H1 (cell line): ENCODE results near the gene BTBD16. TPM values are rescaled to one million over a fixed set of nuclear protein-coding genes. Genes with fewer than 3 reads are reported as not detected.

Experiments used
- CTCF ChIA-PET: fragments of 300-600 bp; sonication (Branson Sonifier 250); formaldehyde crosslinking; loops from one replicate; lab custom pipeline; 2021; ENCODE audit not compliant: partially characterized antibody; lab: Charles Lee
- POLR2A ChIA-PET: fragments of 300-600 bp; sonication (Branson Sonifier 250); formaldehyde crosslinking; loops from one replicate; lab custom pipeline; 2021; ENCODE audit warnings: inconsistent platforms; ENCODE audit not compliant: partially characterized antibody; lab: Charles Lee
- DNase-seq, 2 experiments: peaks; one replicate each; pipeline versions ENCODE4 v3.0.0 to v3.0.0-alpha.2; 2010 to 2022; ENCODE audit warnings: low spot score in 2 of 2, low read depth in 1 of 2, mixed read lengths in 1 of 2
- FAIRE-seq: peaks from 2 replicates; lab custom pipeline; 2011; peaks lifted over from hg19 to GRCh38; lab: Jason Lieb, UNC
- H2AFZ ChIP-seq: 2 replicates; pipeline ENCODE4 v1.8.1; 2012; ENCODE audit warnings: low read length, inconsistent platforms
- H2AK5ac ChIP-seq: 2 replicates; pipeline ENCODE4 v1.6.1; 2013; ENCODE audit warnings: low read depth, low read length
- H2BK120ac ChIP-seq: replicated peaks from 2 replicates; pipeline ENCODE3; 2013; ENCODE audit warnings: low read depth, low read length, inconsistent platforms
- H2BK12ac ChIP-seq: 2 replicates; pipeline ENCODE4 v1.6.1; 2013; ENCODE audit warnings: low read depth, low read length
- H2BK15ac ChIP-seq: 2 replicates; pipeline ENCODE4 v1.6.1; 2013; ENCODE audit warnings: low read length
- H2BK20ac ChIP-seq: 2 replicates; pipeline ENCODE4 v1.6.1; 2013; ENCODE audit warnings: low read length
- H2BK5ac ChIP-seq: 2 replicates; pipeline ENCODE4 v1.6.1; 2013; ENCODE audit warnings: low read depth, low read length
- H3K14ac ChIP-seq: 2 replicates; pipeline ENCODE4 v1.6.1; 2013; ENCODE audit warnings: inconsistent platforms; ENCODE audit not compliant: insufficient read length
- H3K18ac ChIP-seq: 2 replicates; pipeline ENCODE4 v1.6.1; 2013; ENCODE audit warnings: low read length; ENCODE audit errors: extremely low read depth
- H3K23ac ChIP-seq: 2 replicates; pipeline ENCODE4 v1.6.1; 2013; ENCODE audit warnings: inconsistent platforms; ENCODE audit not compliant: insufficient read length
- H3K23me2 ChIP-seq: 2 replicates; pipeline ENCODE4 v1.6.1; 2013; ENCODE audit warnings: low read depth, low read length
- H3K27ac ChIP-seq: 2 replicates; pipeline ENCODE4 v1.6.1; 2011; ENCODE audit warnings: low read depth, low read length, inconsistent platforms
- H3K27me3 ChIP-seq, 4 experiments: replicated peaks in 1 of 4; 1 replicate in 1 of 4; 2 replicates in 3 of 4; pipeline versions ENCODE4 v1.6.1 to v1.8.1; 2011 to 2013; ENCODE audit warnings: low read length in 3 of 4, mild to moderate bottlenecking in 3 of 4, inconsistent platforms in 2 of 4, mixed read lengths in 2 of 4, moderate library complexity in 1 of 4; ENCODE audit not compliant: control insufficient read depth in 3 of 4, insufficient read depth in 3 of 4; ENCODE audit errors: extremely low read depth in 1 of 4
- H3K36me3 ChIP-seq, 4 experiments: 2 replicates each; pipeline versions ENCODE4 v1.6.1 to v1.8.1; 2011 to 2013; ENCODE audit warnings: mild to moderate bottlenecking in 4 of 4, low read length in 3 of 4, moderate library complexity in 2 of 4, control low read depth in 1 of 4, inconsistent platforms in 1 of 4; ENCODE audit not compliant: insufficient read depth in 4 of 4, control insufficient read depth in 2 of 4
- H3K4ac ChIP-seq: replicated peaks from 2 replicates; pipeline ENCODE3; 2013; ENCODE audit warnings: low read length, low read depth, mixed read lengths, inconsistent platforms; ENCODE audit not compliant: insufficient read length
- H3K4me1 ChIP-seq, 4 experiments: replicated peaks in 1 of 4; 1 replicate in 1 of 4; 2 replicates in 3 of 4; pipeline versions ENCODE4 v1.6.1 to v1.8.1; 2011 to 2013; ENCODE audit warnings: low read length in 3 of 4, inconsistent platforms in 2 of 4, mixed read lengths in 1 of 4; ENCODE audit not compliant: insufficient read depth in 4 of 4, control insufficient read depth in 3 of 4
- H3K4me2 ChIP-seq, 2 experiments: 2 replicates each; pipeline versions ENCODE4 v1.6.1 to v1.8.1; 2011 to 2013; ENCODE audit warnings: low read depth in 2 of 2, low read length in 2 of 2, control low read depth in 1 of 2, inconsistent platforms in 1 of 2, mild to moderate bottlenecking in 1 of 2; ENCODE audit not compliant: insufficient read depth in 1 of 2
- H3K4me3 ChIP-seq, 4 experiments: fragments of 200-600, 300-600 bp in 1 of 4; sonication (generic), shearing (Covaris generic), sonication (Bioruptor Twin) in 1 of 4; 2 replicates each; pipeline versions ENCODE4 v1.5.1 to v1.8.1; 2011 to 2016; ENCODE audit warnings: low read length in 4 of 4, low read depth in 3 of 4, control low read depth in 2 of 4, inconsistent platforms in 2 of 4, mild to moderate bottlenecking in 2 of 4, mixed read lengths in 1 of 4, moderate library complexity in 1 of 4; ENCODE audit not compliant: insufficient read depth in 2 of 4; ENCODE audit errors: extremely low read depth in 1 of 4
- H3K56ac ChIP-seq: replicated peaks from 2 replicates; pipeline ENCODE3; 2013; ENCODE audit warnings: low read depth, mild to moderate bottlenecking, mixed read lengths, low read length, inconsistent platforms; ENCODE audit not compliant: insufficient read length
- H3K79me1 ChIP-seq: 2 replicates; pipeline ENCODE4 v1.6.1; 2013; ENCODE audit warnings: low read depth, low read length, control low read depth
- H3K79me2 ChIP-seq, 2 experiments: 2 replicates each; pipeline versions ENCODE4 v1.6.1 to v1.8.1; 2012 to 2013; ENCODE audit warnings: low read length in 2 of 2, mild to moderate bottlenecking in 2 of 2, inconsistent platforms in 1 of 2; ENCODE audit not compliant: insufficient read depth in 2 of 2, control insufficient read depth in 1 of 2
- H3K9ac ChIP-seq, 4 experiments: replicated peaks in 1 of 4; 1 replicate in 1 of 4; 2 replicates in 3 of 4; pipeline versions ENCODE4 v1.6.1 to v1.8.1; 2011 to 2013; ENCODE audit warnings: low read depth in 3 of 4, low read length in 3 of 4, control low read depth in 2 of 4, mild to moderate bottlenecking in 2 of 4, moderate library complexity in 2 of 4, inconsistent platforms in 1 of 4; ENCODE audit errors: extremely low read depth in 1 of 4
- H3K9me3 ChIP-seq, 2 experiments: 2 replicates each; pipeline versions ENCODE4 v1.6.1 to v1.8.1; 2012 to 2013; ENCODE audit warnings: mild to moderate bottlenecking in 2 of 2, moderate library complexity in 2 of 2, control low read depth in 1 of 2, inconsistent platforms in 1 of 2, low read depth in 1 of 2, low read length in 1 of 2, mixed read lengths in 1 of 2; ENCODE audit not compliant: insufficient read depth in 2 of 2
- H4K20me1 ChIP-seq, 2 experiments: replicated peaks in 1 of 2; 2 replicates each; pipeline versions ENCODE3 to v1.8.1; 2011 to 2013; ENCODE audit warnings: inconsistent platforms in 2 of 2, low read length in 2 of 2, mild to moderate bottlenecking in 1 of 2; ENCODE audit not compliant: insufficient read depth in 2 of 2, control insufficient read depth in 1 of 2
- H4K5ac ChIP-seq: 2 replicates; pipeline ENCODE4 v1.6.1; 2013; ENCODE audit warnings: low read length, low read depth, mixed read lengths, inconsistent platforms; ENCODE audit not compliant: insufficient read length
- H4K8ac ChIP-seq: 2 replicates; pipeline ENCODE4 v1.8.0; 2013; ENCODE audit warnings: mild to moderate bottlenecking, moderate library complexity, low read length, inconsistent platforms; ENCODE audit not compliant: insufficient read depth; ENCODE audit errors: extremely low read depth
- H4K91ac ChIP-seq: replicated peaks from 2 replicates; pipeline ENCODE3; 2013; ENCODE audit warnings: low read length, mixed read lengths, inconsistent platforms; ENCODE audit not compliant: insufficient read length
- ASH2L ChIP-seq: fragments of 200-600, 300-600 bp; sonication (generic); IDR thresholded peaks from one replicate; pipeline ENCODE4 v1.7.1; 2017; ENCODE audit warnings: low read length
- BRCA1 ChIP-seq: IDR thresholded peaks from 2 replicates; pipeline ENCODE4 v1.6.1; 2012; ENCODE audit warnings: low read depth, low read length, improper control_type of control experiment
- CTBP2 ChIP-seq: IDR thresholded peaks from 2 replicates; pipeline ENCODE4 v1.7.0; 2011; ENCODE audit warnings: borderline replicate concordance, mild to moderate bottlenecking, moderate library complexity, mixed read lengths, low read length; ENCODE audit not compliant: insufficient read depth, insufficient read length
- EGR1 ChIP-seq: IDR thresholded peaks from 2 replicates; pipeline ENCODE4 v1.6.1; 2011; ENCODE audit warnings: low read depth, low read length, borderline replicate concordance
- JUN ChIP-seq: IDR thresholded peaks from 2 replicates; pipeline ENCODE4 v1.6.1; 2011; ENCODE audit warnings: low read depth, mild to moderate bottlenecking, improper control_type of control experiment, low read length
- JUND ChIP-seq: IDR thresholded peaks from 2 replicates; pipeline ENCODE4 v1.6.1; 2011; ENCODE audit warnings: mild to moderate bottlenecking, improper control_type of control experiment, low read length
- KDM4A ChIP-seq: IDR thresholded peaks from one replicate; pipeline ENCODE4 v1.7.1; 2012; ENCODE audit warnings: low read depth, mild to moderate bottlenecking, moderate library complexity, low read length, inconsistent platforms; ENCODE audit not compliant: severe bottlenecking
- RXRA ChIP-seq: IDR thresholded peaks from 2 replicates; pipeline ENCODE4 v1.6.1; 2011; ENCODE audit warnings: low read depth, mild to moderate bottlenecking, low read length, moderate library complexity; ENCODE audit not compliant: insufficient read depth
- SIX5 ChIP-seq: IDR thresholded peaks from 2 replicates; pipeline ENCODE4 v1.6.1; 2011; ENCODE audit warnings: mild to moderate bottlenecking, low read depth, low read length
- SP2 ChIP-seq: IDR thresholded peaks from 2 replicates; pipeline ENCODE4 v1.6.1; 2012; ENCODE audit warnings: mild to moderate bottlenecking, low read length, inconsistent platforms
- SRF ChIP-seq: IDR thresholded peaks from 2 replicates; pipeline ENCODE4 v1.6.1; 2011; ENCODE audit warnings: mild to moderate bottlenecking, low read depth, low read length, moderate library complexity
- TAF7 ChIP-seq: optimal IDR thresholded peaks from 2 replicates; pipeline ENCODE3; 2011; ENCODE audit warnings: low read depth, mild to moderate bottlenecking, inconsistent platforms, low read length, moderate library complexity, borderline replicate concordance
- YY1 ChIP-seq: IDR thresholded peaks from 2 replicates; pipeline ENCODE4 v1.6.1; 2011; ENCODE audit warnings: low read depth, mild to moderate bottlenecking, low read length
- WGBS, 2 experiments: shearing (Covaris generic) in 1 of 2; methylation state at CpG; one replicate each; pipeline versions ENCODE4 v1.1.6 to v1.1.7; 2013 to 2015; ENCODE audit warnings: low lambda C conversion rate in 2 of 2, mixed read lengths in 2 of 2, inconsistent platforms in 1 of 2, low coverage in 1 of 2, missing lambda C conversion rate in 1 of 2; ENCODE audit not compliant: insufficient replicate concordance in 2 of 2, insufficient coverage in 1 of 2, insufficient read length in 1 of 2; ENCODE audit errors: extremely low coverage in 1 of 2, missing lambda C conversion rate in 1 of 2; 5-methylcytosine and 5-hydroxymethylcytosine counted together
- polyA plus RNA-seq, 7 experiments: library from polyadenylated mRNA; depleted of rRNA in 3 of 7; stranded (reverse) in 5 of 7; unstranded in 2 of 7; fragments of >200 nt in 5 of 7; fragments of 200-250 nt in 2 of 7; gene quantifications; 1 replicate in 5 of 7; 2 replicates in 1 of 7; 4 replicates in 1 of 7; pipeline versions ENCODE4 v1.2.1 to v1.2.3, GENCODE V29; 2011 to 2013; ENCODE audit warnings: missing spikeins in 2 of 7, mixed read lengths in 2 of 7
- total RNA-seq: library from RNA; stranded (reverse); fragmentation: NEBNext Ultra II Directional; extraction: Animal tissue kit (Norgen Biotek cat#: 25700); gene quantifications from 2 replicates; pipeline ENCODE4 v1.2.1, GENCODE V29; 2021

Gene BTBD16
- total and polyA plus RNA-seq, 2 of the 8 experiments (the other 6 are each of a cell fraction or from before 2014, with no cell fraction given) = 0.05 TPM; not detected in 1

GRCh38 chr10:122362031-122362592 lies 91.0 kb downstream of the BTBD16 start:
- H3K23me2 ChIP-seq = no peaks in the 10 kb centered on the region; the same call in 1 of the 2 replicates
- no peak overlapping the region for H2BK20ac ChIP-seq
- no peak overlapping the region for H3K14ac ChIP-seq
- H3K9ac ChIP-seq = no peak overlapping the region
- H4K91ac ChIP-seq = no peak overlapping the region
- CTCF ChIA-PET = no interaction called here
- no peak overlapping the region for H2BK15ac ChIP-seq
- no peaks in the 10 kb centered on the region for H3K79me2 ChIP-seq
- H2BK120ac ChIP-seq = no peak overlapping the region
- H2BK12ac ChIP-seq = no peak overlapping the region
- no peak overlapping the region for H2BK5ac ChIP-seq
- no peaks in the 10 kb centered on the region for H3K27me3 ChIP-seq
- H4K5ac ChIP-seq = no peak overlapping the region
- H4K20me1 ChIP-seq = no peaks in the 10 kb centered on the region
- H3K36me3 ChIP-seq = no peaks in the 10 kb centered on the region
- H3K18ac ChIP-seq = no peak overlapping the region
- no peak overlapping the region for H4K8ac ChIP-seq
- no peak overlapping the region for H3K4ac ChIP-seq
- no peak overlapping the region for H3K4me3 ChIP-seq
- peaks cover 0 to 2% (median 0%) of the 10 kb centered on the region in 4 experiments; a peak in 1 of 7 replicates for H3K4me1 ChIP-seq
- no peak overlapping the region for H3K56ac ChIP-seq
- H3K9me3 ChIP-seq = peaks cover 0 to 2% of the 10 kb centered on the region in 2 experiments; a peak in 1 of 4 replicates
- 81% methylated on average over 4 of the region's 4 CpGs; no CpG with 5 or more reads in 1 of the 2 experiments for WGBS, 2 experiments
- H2AFZ ChIP-seq = no peak overlapping the region
- POLR2A ChIA-PET = interaction anchor here (1.5 kb wide), 1 partner anchor 12 kb away, joined by 4 read pairs; no protein-coding TSS in a partner anchor
- no peak for FAIRE-seq
- H3K79me1 ChIP-seq = no peaks in the 10 kb centered on the region
- H3K23ac ChIP-seq = no peak overlapping the region
- DNase-seq = no peak
- no peak overlapping the region for H2AK5ac ChIP-seq
- H3K4me2 ChIP-seq = no peak overlapping the region
- no peak overlapping the region for H3K27ac ChIP-seq
- no peak for TF ChIP-seq YY1
- no peak for TF ChIP-seq BRCA1
- no peak for TF ChIP-seq SP2
- TF ChIP-seq SRF = no peak
- TF ChIP-seq JUN = no peak
- no peak for TF ChIP-seq ASH2L
- TF ChIP-seq RXRA = no peak
- no peak for TF ChIP-seq CTBP2
- TF ChIP-seq JUND = no peak
- no peak for TF ChIP-seq TAF7
- no peak for TF ChIP-seq KDM4A
- no peak for TF ChIP-seq EGR1
- no peak for TF ChIP-seq SIX5
